ENCODE measurements around the gene TSEN2. TPM values are rescaled to one million over a fixed set of nuclear protein-coding genes. Genes with fewer than 3 reads are reported as not detected.
"Not testable (repeated sequence)": the region's sequence is repeated elsewhere in the genome, so short reads cannot be mapped to it uniquely, and the experiment has no call there.

Gene TSEN2
- total RNA-seq, 2 experiments from 2014 or later = 31.5 to 32.9 TPM

DNA sequence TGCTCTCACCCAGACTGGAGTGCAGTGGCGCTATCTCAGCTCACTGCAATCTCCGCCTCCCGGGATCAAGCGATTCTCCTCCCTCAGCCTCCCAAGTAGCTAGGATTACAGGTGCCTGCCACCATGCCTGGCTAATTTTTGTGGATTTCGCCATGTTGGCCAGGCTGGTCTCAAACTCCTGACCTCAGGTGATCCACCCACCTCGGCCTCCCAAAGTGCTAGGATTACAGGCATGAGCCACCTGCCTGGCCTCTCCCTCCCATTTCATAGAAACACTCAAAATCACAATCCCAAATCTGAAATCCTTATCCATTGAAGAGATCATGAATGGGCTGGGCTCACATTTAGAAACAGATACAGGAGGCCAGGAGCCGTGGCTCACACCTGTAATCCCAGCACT, 15.1 kb upstream of the TSEN2 start:
- POLR2A ChIA-PET = interaction anchor here (0.6 kb wide), 3 partner anchors 274 to 1655 kb away, joined by 3 to 16 read pairs (median 3); no protein-coding TSS in a partner anchor
- CTCF ChIA-PET = interaction anchor here (0.7 kb wide), 1 partner anchor 78 kb away, joined by 3 read pairs; no protein-coding TSS in a partner anchor

- CTCF ChIA-PET = interaction anchor here (0.8 to 2.1 kb wide), 3 partner anchors 8 to 137 kb away, joined by 3 to 9 read pairs (median 4); no protein-coding TSS in a partner anchor
- POLR2A ChIA-PET = interaction anchor here (0.6 to 0.7 kb wide), 3 partner anchors 43 to 283 kb away, joined by 3 to 5 read pairs (median 4); no protein-coding TSS in a partner anchor
Measured at GRCh38 chr3:12470111-12470510, 14.2 kb upstream of the TSEN2 start.

DNA sequence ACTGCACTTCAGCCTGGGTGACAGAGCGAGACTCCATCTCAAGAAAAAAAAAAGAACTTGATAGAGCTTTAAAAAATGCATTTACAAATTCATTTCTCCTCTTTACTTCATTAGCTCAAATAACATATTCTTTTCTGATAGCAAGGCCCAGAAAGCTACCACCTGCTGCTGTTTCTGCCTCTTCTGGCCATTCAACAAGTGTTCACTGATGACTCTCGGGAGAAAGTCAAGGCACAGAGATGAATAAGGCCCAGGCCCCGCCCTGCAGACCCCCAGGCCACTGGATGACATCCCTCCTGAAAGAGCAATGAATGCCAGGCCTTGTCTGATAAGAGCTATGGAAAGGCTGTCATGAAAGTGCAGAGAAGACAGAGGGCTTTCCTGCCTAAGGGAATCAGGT, 13.6 kb upstream of the TSEN2 start:
- POLR2A ChIA-PET = no interaction called here

GRCh38 chr3:12471241-12471640, 13.0 kb upstream of the TSEN2 start:
- CTCF ChIA-PET = interaction anchor here (0.6 to 2.1 kb wide), 5 partner anchors 9 to 732 kb away, joined by 3 to 9 read pairs (median 4); no protein-coding TSS in a partner anchor
- POLR2A ChIA-PET = no interaction called here

More for the DNA sequence above, 13.6 kb upstream of the TSEN2 start:
- CTCF ChIA-PET = interaction anchor here (0.8 to 2.1 kb wide), 4 partner anchors 8 to 335 kb away, joined by 3 to 9 read pairs (median 6); no protein-coding TSS in a partner anchor

DNA sequence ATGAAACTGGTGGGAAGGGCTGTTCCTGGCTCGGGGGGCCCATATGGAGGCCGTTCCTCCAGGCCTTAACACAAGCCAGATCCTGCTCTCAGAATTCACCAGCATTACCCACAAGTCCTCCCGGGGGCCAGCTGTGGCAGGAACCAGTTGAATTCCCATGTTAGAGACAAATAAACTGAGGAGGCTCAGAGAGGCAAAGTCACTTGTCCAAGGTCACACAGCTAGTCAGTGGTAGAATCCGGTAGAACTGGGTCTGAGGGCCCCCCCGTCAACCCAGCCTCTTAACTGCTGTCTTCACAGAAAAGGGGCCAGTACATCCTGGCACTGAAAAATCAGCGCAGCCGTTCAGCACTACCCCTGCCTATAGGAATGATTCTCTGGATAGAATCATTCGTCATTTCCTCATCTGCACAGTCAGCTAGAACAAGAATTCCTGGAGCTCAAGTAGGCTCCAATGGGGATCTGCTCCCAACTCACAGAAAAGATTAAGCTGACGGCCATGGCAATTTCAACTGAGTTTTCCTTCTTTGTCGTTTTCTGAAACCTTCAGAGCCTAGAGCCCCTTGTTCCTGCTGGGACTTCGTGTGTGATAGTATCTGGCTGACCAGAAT, 12.2 kb upstream of the TSEN2 start:
- ChIA-PET POLR2A (no interaction called here), CTCF (interaction anchor here (0.6 to 1.1 kb wide), 2 partner anchors 12 to 176 kb away, joined by 4 read pairs; partner anchors contain the start of gene TSEN2)

GRCh38 chr3:12472796-12473195, 11.5 kb upstream of the TSEN2 start:
- ChIA-PET POLR2A (no interaction called here), CTCF (interaction anchor here (1.1 kb wide), 1 partner anchor 11 kb away, joined by 4 read pairs; the partner anchor contains the start of gene TSEN2)

- ChIA-PET POLR2A (no interaction called here), CTCF (interaction anchor here (0.8 kb wide), 1 partner anchor 11 kb away, joined by 3 read pairs; the partner anchor contains the start of gene TSEN2)
Measured at GRCh38 chr3:12473511-12473910, 10.8 kb upstream of the TSEN2 start.

GRCh38 chr3:12476238-12476897, 7.9 kb upstream of the TSEN2 start:
- ChIA-PET POLR2A (no interaction called here), CTCF (interaction anchor here (5.8 kb wide), 1 partner anchor 339 kb away, joined by 70 read pairs; no protein-coding TSS in a partner anchor)

- CTCF ChIA-PET = interaction anchor here (5.8 kb wide), 1 partner anchor 340 kb away, joined by 70 read pairs; no protein-coding TSS in a partner anchor
- POLR2A ChIA-PET = no interaction called here
Measured at GRCh38 chr3:12477256-12477655, 7.0 kb upstream of the TSEN2 start.

DNA sequence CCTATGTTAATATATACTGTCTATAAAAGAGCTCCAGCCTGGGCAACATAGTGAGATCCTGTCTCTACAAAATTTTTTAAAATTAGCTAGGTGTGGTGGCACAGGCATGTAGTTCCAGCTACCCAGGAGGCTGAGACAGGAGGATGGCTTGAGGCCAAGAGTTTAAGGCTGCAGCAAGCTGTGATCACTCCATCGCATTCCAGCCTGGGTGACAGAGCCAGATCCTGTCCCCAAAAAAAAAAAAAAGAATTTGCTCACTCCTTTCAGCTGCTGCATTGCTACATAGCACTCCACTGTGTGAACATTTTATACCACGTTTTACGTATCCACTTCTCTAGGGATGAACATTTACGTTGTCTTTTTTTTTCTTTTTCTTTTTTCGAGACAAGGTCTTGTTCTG, 6.0 kb upstream of the TSEN2 start:
- ChIA-PET CTCF (interaction anchor here (0.6 to 5.8 kb wide), 4 partner anchors 202 to 341 kb away, joined by 3 to 70 read pairs (median 4); no protein-coding TSS in a partner anchor), POLR2A (no interaction called here)

- POLR2A ChIA-PET = not testable (repeated sequence)
- CTCF ChIA-PET = interaction anchor here (0.7 to 5.8 kb wide), 12 partner anchors 9 to 346 kb away, joined by 3 to 70 read pairs (median 3); no protein-coding TSS in a partner anchor
Measured at GRCh38 chr3:12479198-12479597, 5.1 kb upstream of the TSEN2 start.

- CTCF ChIA-PET = interaction anchor here (0.7 to 5.8 kb wide), 15 partner anchors 9 to 421 kb away, joined by 3 to 70 read pairs (median 3); no protein-coding TSS in a partner anchor
- POLR2A ChIA-PET = interaction anchor here (0.5 to 1.3 kb wide), 3 partner anchors 182 to 344 kb away, joined by 3 to 12 read pairs (median 4); no protein-coding TSS in a partner anchor
Measured at GRCh38 chr3:12479919-12480427, 4.3 kb upstream of the TSEN2 start.

GRCh38 chr3:12483410-12483809, 870 bp upstream of the TSEN2 start:
- POLR2A ChIA-PET = no interaction called here
- CTCF ChIA-PET = interaction anchor here (1.5 kb wide), 3 partner anchors 11 to 352 kb away, joined by 3 to 7 read pairs (median 4); no protein-coding TSS in a partner anchor

DNA sequence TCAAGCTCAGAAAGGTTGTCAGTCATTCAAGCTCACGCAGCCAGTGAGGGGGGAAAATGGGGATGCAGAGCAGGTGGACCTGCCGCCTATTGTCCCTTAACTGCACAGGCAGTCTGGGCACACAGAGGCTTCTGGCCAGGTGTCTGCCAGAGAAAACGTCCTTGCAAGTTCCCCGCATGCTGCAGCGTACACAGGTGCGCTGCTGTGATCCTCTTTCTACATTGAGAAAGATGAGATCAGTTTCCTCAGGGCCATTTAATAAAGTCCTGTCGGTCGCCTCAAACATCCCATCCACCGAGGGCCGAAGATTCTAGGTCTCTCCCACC, 445 bp upstream of the TSEN2 start:
- POLR2A ChIA-PET = interaction anchor here (0.9 to 1.0 kb wide), 2 partner anchors 293 to 296 kb away, joined by 3 to 5 read pairs; no protein-coding TSS in a partner anchor
- CTCF ChIA-PET = interaction anchor here (0.9 to 1.5 kb wide), 4 partner anchors 11 to 353 kb away, joined by 3 to 7 read pairs (median 4); no protein-coding TSS in a partner anchor

GRCh38 chr3:12484983-12485327, 675 bp downstream of the TSEN2 start:
- ChIA-PET CTCF (interaction anchor here (1.4 to 1.9 kb wide), 2 partner anchors 11 to 350 kb away, joined by 3 to 6 read pairs; no protein-coding TSS in a partner anchor), POLR2A (interaction anchor here (1.4 kb wide), 1 partner anchor 71 kb away, joined by 3 read pairs; no protein-coding TSS in a partner anchor)

GRCh38 chr3:12486001-12486400, 1.7 kb downstream of the TSEN2 start:
- POLR2A ChIA-PET = no interaction called here
- CTCF ChIA-PET = interaction anchor here (1.9 kb wide), 1 partner anchor 351 kb away, joined by 6 read pairs; no protein-coding TSS in a partner anchor

- ChIA-PET CTCF (no interaction called here), POLR2A (no interaction called here)
Measured at GRCh38 chr3:12486916-12487315, 2.6 kb downstream of the TSEN2 start.

DNA sequence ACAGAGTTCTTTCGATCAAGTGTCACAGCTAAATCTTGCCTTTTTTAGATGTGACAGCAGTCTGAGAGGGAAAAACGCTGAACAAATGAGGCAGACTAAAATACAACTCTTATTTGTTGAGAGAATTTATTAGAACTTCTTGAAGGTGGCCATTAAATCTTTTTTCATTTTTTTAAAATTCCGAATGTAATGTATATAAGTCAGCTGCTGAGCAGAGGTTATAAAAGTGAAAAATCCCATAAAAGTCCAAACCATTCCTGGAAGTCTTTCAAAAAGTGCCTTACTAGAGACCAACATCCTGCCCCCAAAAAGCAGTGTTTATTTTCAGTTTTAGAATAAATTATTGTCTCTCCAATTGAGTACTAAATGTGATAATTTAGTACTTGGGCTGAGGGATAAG, 3.1 kb downstream of the TSEN2 start:
- CTCF ChIA-PET = interaction anchor here (1.3 kb wide), 1 partner anchor 352 kb away, joined by 4 read pairs; no protein-coding TSS in a partner anchor
- POLR2A ChIA-PET = no interaction called here

- ChIA-PET CTCF (interaction anchor here (1.3 kb wide), 1 partner anchor 353 kb away, joined by 4 read pairs; no protein-coding TSS in a partner anchor), POLR2A (interaction anchor here (0.6 kb wide), 1 partner anchor 174 kb away, joined by 3 read pairs; no protein-coding TSS in a partner anchor)
Measured at GRCh38 chr3:12487786-12488185, 3.5 kb downstream of the TSEN2 start.
